Nephron progenitor cell (in vitro differentiated cells): ENCODE data around the gene TEAD3.
A peak's percentile ranks its signal among the peaks of the same experiment; 100 is the strongest.

Source experiments
- DNase-seq: peaks from one replicate; pipeline ENCODE4 v3.0.0; 2021
- H3K27ac Mint-ChIP-seq: 2 replicates; pipeline ENCODE4 v1.8.0; 2021; ENCODE audit warnings: mild to moderate bottlenecking, moderate library complexity, mixed read lengths
- H3K27me3 Mint-ChIP-seq: 2 replicates; pipeline ENCODE4 v1.8.0; 2021; ENCODE audit warnings: mild to moderate bottlenecking, low read depth, mixed read lengths; ENCODE audit not compliant: poor library complexity
- H3K36me3 Mint-ChIP-seq: 2 replicates; pipeline ENCODE4 v1.8.0; 2021; ENCODE audit warnings: low read depth, mixed read lengths
- H3K4me1 Mint-ChIP-seq: 2 replicates; pipeline ENCODE4 v1.8.0; 2021; ENCODE audit warnings: mixed read lengths
- H3K4me3 Mint-ChIP-seq: 2 replicates; pipeline ENCODE4 v1.8.0; 2021; ENCODE audit warnings: mild to moderate bottlenecking, moderate library complexity, mixed read lengths
- H3K9me3 Mint-ChIP-seq: 2 replicates; pipeline ENCODE4 v1.8.0; 2021; ENCODE audit warnings: mild to moderate bottlenecking, moderate library complexity, mixed read lengths
- TF ChIP-seq, protein P1 (sequence below): fragments of 200-600 bp; sonication (generic); IDR thresholded peaks from 2 replicates; pipeline ENCODE4 v1.5.0; 2021; ENCODE audit warnings: antibody characterized with exemption

Gene TEAD3

GRCh38 chr6:35483490-35483889, 13.4 kb downstream of the TEAD3 start:
- H3K4me1 Mint-ChIP-seq: peaks cover 59% of the 10 kb centered on the region
- no peaks in the 10 kb centered on the region for H3K9me3 Mint-ChIP-seq
- no peak for DNase-seq
- TF ChIP-seq, protein P1, sequence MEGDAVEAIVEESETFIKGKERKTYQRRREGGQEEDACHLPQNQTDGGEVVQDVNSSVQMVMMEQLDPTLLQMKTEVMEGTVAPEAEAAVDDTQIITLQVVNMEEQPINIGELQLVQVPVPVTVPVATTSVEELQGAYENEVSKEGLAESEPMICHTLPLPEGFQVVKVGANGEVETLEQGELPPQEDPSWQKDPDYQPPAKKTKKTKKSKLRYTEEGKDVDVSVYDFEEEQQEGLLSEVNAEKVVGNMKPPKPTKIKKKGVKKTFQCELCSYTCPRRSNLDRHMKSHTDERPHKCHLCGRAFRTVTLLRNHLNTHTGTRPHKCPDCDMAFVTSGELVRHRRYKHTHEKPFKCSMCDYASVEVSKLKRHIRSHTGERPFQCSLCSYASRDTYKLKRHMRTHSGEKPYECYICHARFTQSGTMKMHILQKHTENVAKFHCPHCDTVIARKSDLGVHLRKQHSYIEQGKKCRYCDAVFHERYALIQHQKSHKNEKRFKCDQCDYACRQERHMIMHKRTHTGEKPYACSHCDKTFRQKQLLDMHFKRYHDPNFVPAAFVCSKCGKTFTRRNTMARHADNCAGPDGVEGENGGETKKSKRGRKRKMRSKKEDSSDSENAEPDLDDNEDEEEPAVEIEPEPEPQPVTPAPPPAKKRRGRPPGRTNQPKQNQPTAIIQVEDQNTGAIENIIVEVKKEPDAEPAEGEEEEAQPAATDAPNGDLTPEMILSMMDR: no peak
- H3K27me3 Mint-ChIP-seq: no peaks in the 10 kb centered on the region
- no peak overlapping the region for H3K27ac Mint-ChIP-seq
- peaks cover 13% of the 10 kb centered on the region for H3K36me3 Mint-ChIP-seq
- H3K4me3 Mint-ChIP-seq: no peak overlapping the region

GRCh38 chr6:35483062-35483461, 13.8 kb downstream of the TEAD3 start:
- Mint-ChIP-seq H3K36me3 (peaks cover 17% of the 10 kb centered on the region), H3K27me3 (no peaks in the 10 kb centered on the region), H3K4me3 (no peak overlapping the region), H3K9me3 (no peaks in the 10 kb centered on the region), H3K27ac (no peak overlapping the region), H3K4me1 (peaks cover 55% of the 10 kb centered on the region)
- no peak for DNase-seq
- TF ChIP-seq, protein P1: no peak

DNA sequence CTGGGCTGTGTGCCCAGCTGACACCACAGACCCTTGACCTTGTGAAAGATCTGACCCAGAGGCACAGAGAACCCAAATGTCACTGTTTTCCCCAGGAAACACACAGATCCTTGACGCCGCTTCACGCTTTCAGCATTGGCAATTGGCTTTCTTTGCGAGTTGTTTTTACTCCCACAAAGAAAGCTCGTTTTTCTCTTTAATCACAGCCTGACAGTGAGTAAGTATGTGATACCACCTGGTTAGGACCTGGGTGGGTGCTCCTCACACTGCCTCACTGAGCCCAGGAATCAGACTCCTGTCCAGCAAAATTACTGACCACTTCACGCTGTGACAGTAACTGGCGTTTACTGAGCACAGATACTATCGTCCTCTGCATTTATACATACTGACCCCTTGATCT, 15.7 kb downstream of the TEAD3 start:
- no peak for DNase-seq
- peaks cover 35% of the 10 kb centered on the region for H3K36me3 Mint-ChIP-seq
- H3K9me3 Mint-ChIP-seq: no peaks in the 10 kb centered on the region
- H3K4me3 Mint-ChIP-seq: no peak overlapping the region
- TF ChIP-seq, protein P1: no peak
- peaks cover 48% of the 10 kb centered on the region for H3K4me1 Mint-ChIP-seq
- H3K27ac Mint-ChIP-seq: peak overlapping the region; percentile 70
- H3K27me3 Mint-ChIP-seq: no peaks in the 10 kb centered on the region

DNA sequence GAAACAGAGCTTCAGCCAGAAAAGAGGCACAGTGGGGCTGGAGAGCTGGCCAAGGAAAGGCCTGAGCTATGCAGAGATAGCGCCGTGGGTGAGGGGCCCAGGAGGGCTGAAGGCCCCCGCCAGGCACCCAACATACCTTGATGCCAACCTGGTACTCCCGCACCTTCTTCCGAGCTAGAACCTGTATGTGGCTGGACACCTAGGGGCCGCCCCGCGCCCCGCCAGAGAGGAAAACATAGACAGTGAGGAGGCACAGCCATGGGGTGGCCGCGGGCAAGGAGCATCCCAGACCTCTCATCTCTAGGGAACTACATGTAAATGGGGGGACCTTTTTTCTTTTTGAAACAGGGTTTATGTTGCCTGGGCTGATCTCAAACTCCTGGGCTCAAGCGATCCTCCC, 16.7 kb downstream of the TEAD3 start:
- TF ChIP-seq, protein P1: no peak
- H3K36me3 Mint-ChIP-seq: peaks cover 35% of the 10 kb centered on the region
- H3K27ac Mint-ChIP-seq: peak overlapping the region; percentile 71
- no peaks in the 10 kb centered on the region for H3K27me3 Mint-ChIP-seq
- no peak overlapping the region for H3K4me3 Mint-ChIP-seq
- H3K9me3 Mint-ChIP-seq: no peaks in the 10 kb centered on the region
- no peak for DNase-seq
- peaks cover 45% of the 10 kb centered on the region for H3K4me1 Mint-ChIP-seq

GRCh38 chr6:35478259-35478658, 18.6 kb downstream of the TEAD3 start:
- H3K9me3 Mint-ChIP-seq: no peaks in the 10 kb centered on the region
- DNase-seq: no peak
- TF ChIP-seq, protein P1: no peak
- no peak overlapping the region for H3K4me3 Mint-ChIP-seq
- H3K4me1 Mint-ChIP-seq: peaks cover 40% of the 10 kb centered on the region
- H3K27me3 Mint-ChIP-seq: peaks cover 2% of the 10 kb centered on the region
- H3K36me3 Mint-ChIP-seq: peaks cover 36% of the 10 kb centered on the region
- H3K27ac Mint-ChIP-seq: no peak overlapping the region

DNA sequence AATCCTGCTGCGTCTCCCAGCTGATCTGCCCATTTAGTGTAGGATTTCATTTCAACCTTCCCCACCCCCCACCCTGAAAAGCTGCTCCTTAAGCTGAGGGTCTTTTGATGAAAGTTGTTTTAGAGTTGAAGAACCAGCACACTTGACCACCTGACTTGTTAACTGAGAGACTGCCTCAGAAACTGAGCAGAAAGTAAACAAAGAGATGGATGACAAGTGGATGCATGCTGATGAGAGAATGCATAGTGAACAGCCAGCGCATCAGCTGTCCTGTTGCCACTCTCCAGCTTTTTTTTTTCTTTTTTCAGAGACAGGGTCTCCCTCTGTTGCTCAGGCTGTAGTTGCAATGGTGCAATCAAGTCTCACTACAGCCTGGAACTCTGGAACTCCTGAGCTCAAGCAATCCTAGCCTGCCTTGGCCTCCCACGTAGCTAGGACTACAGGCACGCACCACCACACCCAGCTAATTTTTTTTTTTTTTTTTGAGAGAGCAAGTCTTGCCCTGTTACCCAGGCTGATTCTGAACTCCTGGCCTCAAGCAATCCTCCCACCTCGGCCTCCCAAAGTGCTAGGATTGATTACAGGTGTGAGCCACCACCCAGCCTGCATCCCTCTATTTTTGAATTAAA, 19.2 kb downstream of the TEAD3 start:
- H3K4me3 Mint-ChIP-seq: no peak overlapping the region
- peaks cover 3% of the 10 kb centered on the region for H3K27me3 Mint-ChIP-seq
- DNase-seq: no peak
- H3K27ac Mint-ChIP-seq: peak overlapping the region; percentile 66
- TF ChIP-seq, protein P1: no peak
- peaks cover 30% of the 10 kb centered on the region for H3K36me3 Mint-ChIP-seq
- peaks cover 36% of the 10 kb centered on the region for H3K4me1 Mint-ChIP-seq
- no peaks in the 10 kb centered on the region for H3K9me3 Mint-ChIP-seq
